ENCODE data around the gene CD47. TPM values are rescaled to one million over a fixed set of nuclear protein-coding genes. Genes with fewer than 3 reads are reported as not detected.

Gene CD47
- polyA plus RNA-seq, 10 donors = 64.5 to 103 (median 85.5) TPM

GRCh38 chr3:108054935-108055334 lies 35.9 kb downstream of the CD47 start:
- DNase-seq = no peak

- DNase-seq = no peak
Measured at GRCh38 chr3:108053483-108053882, 37.3 kb downstream of the CD47 start.

GRCh38 chr3:108053067-108053466 lies 37.8 kb downstream of the CD47 start:
- no peak for DNase-seq

- no peak for DNase-seq
Measured at GRCh38 chr3:108051005-108051404, 39.8 kb downstream of the CD47 start.

- no peak for DNase-seq
Measured at GRCh38 chr3:108047987-108048386, 42.8 kb downstream of the CD47 start.

- DNase-seq = no peak
Measured at GRCh38 chr3:108046247-108046646, 44.6 kb downstream of the CD47 start.

GRCh38 chr3:108044699-108045098 lies 46.1 kb downstream of the CD47 start:
- DNase-seq = no peak

- no peak for DNase-seq
Measured at GRCh38 chr3:108042300-108042699, 48.5 kb downstream of the CD47 start.

- DNase-seq = no peak
Measured at GRCh38 chr3:108041253-108041652, 49.6 kb downstream of the CD47 start.

- DNase-seq = no peak
Measured at GRCh38 chr3:108037770-108038169, 53.1 kb downstream of the CD47 start.

- peak in 2 of 3 donors; percentile 12 to 34 for DNase-seq
Measured at GRCh38 chr3:108036984-108037741, 53.7 kb downstream of the CD47 start.

- no peak for DNase-seq
Measured at GRCh38 chr3:108036401-108036800, 54.4 kb downstream of the CD47 start.

- DNase-seq = no peak
Measured at GRCh38 chr3:108035751-108036150, 55.1 kb downstream of the CD47 start.

- DNase-seq = no peak
Measured at GRCh38 chr3:108031895-108032294, 58.9 kb downstream of the CD47 start.

- DNase-seq = peak in 1 of 3 donors; percentile 34
Measured at GRCh38 chr3:108030960-108031359, 59.9 kb downstream of the CD47 start.

GRCh38 chr3:108029466-108029865 lies 61.4 kb downstream of the CD47 start:
- DNase-seq = no peak

- DNase-seq = no peak
Measured at GRCh38 chr3:108028896-108029295, 61.9 kb downstream of the CD47 start.

GRCh38 chr3:108025177-108025576 lies 65.7 kb downstream of the CD47 start:
- no peak for DNase-seq

- no peak for DNase-seq
Measured at GRCh38 chr3:108024146-108024850, 66.5 kb downstream of the CD47 start.

GRCh38 chr3:108022256-108023150 lies 68.3 kb downstream of the CD47 start:
- DNase-seq = no peak

- no peak for DNase-seq
Measured at GRCh38 chr3:108021533-108021932, 69.3 kb downstream of the CD47 start.

GRCh38 chr3:108021131-108021530 lies 69.7 kb downstream of the CD47 start:
- DNase-seq = no peak

Measured in muscle of back (tissue), 11 donors.